COLO668 (cell line): ENCODE data around the gene SESTD1.

Source experiments
- DNase-seq: peaks from one replicate; lab custom pipeline; 2025; ENCODE audit not compliant: unreplicated experiment; lab: John Stamatoyannopoulos, UW

SESTD1 gene

DNA sequence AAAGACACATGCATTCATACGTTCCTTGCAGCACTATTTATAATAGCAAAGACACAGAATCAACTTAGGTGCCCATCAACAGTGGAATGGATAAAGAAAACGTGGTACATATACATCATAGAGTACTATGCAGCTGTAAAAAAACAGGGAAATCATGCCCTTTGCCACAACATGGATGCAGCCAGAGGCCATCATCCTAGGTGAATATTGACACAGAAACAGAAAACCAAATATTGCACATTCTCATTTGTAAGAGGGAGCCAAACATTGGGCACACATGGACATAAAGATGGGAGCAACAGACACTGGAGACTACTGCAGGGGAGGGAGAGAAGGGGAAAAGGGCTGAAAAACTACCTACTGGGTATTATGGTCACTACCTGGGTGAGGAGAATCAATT lies 73.5 kb downstream of the SESTD1 start:
- no peak for DNase-seq

DNA sequence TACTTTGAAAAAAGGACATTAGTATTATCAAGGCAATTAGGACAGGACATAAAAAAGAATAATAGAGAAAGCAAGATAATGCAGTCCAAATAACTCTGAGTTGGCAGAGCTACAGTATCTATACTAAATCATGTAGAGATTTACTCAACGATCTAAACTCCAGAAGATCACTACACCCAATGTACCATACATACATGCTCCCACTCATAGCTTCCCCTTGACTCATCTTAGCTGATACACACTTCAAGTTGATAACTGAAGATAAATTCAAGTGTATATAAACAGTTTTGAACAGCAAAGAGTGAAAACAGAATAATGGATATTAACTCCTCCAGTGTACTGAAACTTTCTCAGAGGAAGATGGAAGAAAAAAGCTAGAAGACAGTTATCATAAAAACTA lies 78.5 kb downstream of the SESTD1 start:
- DNase-seq: no peak

DNA sequence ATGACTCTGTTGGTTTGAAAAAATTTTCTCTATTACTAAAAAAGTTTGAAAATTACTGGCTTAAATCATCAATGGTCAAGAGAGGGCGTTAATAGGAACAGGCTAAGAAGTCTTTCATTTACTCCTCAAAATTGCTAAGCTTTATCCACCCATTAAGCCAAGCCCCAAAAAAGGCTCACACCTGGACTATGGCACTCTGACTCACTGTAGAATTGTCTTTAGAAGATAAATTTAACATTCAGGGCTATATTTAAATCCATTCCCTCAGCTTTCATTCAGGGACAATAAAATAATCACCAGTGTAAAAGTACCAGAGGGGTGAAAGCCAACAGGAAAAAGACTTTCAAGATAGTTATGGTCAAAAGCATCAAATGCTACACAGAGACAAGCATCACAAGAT lies 80.0 kb downstream of the SESTD1 start:
- no peak for DNase-seq

DNA sequence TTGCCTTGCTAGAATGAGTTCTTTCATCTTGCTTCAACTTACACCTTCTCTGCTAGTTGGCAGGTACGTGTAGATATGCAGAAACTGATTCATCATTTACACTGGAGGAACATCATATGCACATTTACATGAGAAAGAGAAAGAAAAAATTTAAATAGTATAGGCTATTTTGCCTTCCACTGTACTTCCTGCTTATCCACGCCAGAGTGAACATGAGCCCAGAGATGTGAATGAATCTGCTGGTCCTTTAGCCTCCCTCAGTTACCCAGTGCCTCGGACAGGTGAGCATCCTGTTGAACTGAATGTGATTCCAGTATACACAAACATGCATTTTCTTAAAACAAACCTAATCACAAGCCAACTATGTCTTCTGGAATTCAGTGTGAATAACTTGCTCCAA lies 83.6 kb downstream of the SESTD1 start:
- DNase-seq: no peak

DNA sequence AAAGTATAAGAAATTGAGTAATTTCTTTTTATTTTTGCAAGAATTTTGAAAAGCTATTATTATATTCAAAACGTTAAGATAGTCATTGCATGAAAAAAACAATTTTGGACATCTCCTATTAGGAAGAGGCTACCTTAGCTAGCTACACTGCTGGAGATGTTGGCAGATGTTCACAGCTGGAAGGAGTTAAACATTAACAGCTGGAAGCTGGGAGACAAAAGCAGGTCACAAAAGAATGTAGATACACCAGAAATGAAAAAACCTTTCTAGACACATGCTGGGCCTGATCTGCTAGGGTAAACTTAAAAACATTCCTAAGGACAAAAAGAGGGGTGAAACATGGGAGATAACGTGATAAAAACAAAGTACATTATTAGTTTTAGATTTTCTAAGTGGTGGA lies 84.4 kb downstream of the SESTD1 start:
- no peak for DNase-seq

DNA sequence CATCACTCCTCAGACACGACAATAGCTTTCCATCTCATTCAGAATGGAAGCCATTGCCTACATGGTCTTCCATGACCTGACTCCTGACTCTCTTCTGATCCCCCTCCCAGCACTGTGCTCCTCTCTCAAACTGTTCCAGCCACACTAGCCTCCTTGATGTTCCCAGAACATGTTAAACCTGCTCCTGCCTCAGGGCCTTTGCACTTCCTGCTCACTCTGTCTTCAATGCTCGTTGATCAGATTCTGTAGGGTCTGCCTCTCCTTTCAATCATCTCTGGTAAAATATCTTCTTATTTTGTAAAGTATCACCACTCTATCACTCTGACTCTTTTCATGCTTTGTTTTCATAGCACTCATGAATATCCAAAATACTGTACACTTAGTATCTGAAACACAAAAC lies 84.9 kb downstream of the SESTD1 start:
- no peak for DNase-seq

DNA sequence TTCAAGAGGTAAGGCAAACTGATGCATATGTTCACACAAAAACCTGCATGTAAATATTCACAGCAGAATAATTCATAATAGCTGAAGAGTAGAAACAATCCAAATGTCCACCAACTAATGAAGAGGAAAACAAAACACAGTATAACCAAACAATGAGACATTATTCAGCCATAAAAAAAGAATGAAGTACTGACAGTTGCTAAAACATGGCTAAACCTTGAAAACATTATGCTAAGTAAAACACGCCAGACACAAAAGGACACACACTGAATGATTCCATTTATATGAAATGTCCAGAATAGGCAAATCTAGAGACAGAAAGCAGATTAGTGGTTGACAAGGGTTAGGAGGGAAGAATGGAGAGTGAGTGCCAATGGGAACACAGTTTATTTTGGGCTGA lies 86.9 kb downstream of the SESTD1 start:
- DNase-seq: no peak

DNA sequence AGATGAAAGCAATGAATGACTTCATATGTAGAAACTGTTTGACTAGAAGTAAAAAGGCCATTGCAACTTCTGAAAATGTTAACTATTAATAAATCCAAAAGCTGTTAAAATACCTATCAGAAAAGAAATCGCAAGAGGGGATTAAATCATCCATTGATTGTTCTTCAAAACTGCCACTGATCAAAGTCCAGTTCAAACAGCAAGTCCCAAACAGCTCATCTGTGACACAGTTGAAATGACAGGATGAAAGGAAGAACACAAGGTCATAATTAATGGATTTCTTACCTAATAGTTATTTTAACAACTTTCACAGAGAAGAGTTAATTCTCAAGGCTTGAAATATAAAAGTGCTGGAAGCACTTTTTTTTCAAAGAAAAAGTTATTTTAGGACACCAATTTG lies 90.4 kb downstream of the SESTD1 start:
- DNase-seq: no peak

DNA sequence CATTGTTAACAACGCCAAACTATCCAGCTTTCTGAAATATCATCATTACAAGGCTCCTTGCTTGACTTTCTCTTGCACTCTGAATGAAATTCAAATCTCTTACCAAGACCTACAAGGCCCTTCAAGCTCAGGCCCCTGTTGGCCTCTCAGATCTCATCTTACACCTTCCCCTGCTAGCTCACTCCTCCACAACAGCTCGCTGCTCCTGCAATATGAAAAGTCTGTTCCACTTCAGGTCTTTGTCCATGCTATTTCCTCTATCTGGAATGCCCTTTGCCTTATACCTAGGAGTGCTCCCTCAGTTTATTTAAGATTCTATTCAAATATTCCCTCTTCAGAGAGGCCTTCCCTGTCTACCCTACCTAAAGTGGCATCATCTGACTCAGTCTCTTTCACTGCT lies 91.7 kb downstream of the SESTD1 start:
- no peak for DNase-seq

DNA sequence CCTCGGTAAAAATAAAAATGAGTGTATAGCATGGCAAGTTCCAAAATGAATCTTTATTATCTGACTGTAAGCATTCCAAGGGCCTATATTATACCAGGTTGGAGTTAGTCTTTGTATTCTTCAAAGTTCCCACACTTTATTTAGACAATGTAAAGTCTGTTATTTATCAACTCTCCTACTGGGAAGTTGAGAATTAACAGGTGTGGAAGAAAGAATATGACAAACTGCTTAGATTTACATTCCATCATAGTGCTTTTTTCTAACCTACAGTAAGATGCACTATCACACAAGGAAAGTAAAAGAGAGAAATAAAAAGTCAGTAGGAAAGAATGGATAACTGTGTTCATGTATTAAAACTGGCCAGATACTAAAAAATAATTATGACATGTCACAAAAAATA lies 93.3 kb downstream of the SESTD1 start:
- DNase-seq: no peak

DNA sequence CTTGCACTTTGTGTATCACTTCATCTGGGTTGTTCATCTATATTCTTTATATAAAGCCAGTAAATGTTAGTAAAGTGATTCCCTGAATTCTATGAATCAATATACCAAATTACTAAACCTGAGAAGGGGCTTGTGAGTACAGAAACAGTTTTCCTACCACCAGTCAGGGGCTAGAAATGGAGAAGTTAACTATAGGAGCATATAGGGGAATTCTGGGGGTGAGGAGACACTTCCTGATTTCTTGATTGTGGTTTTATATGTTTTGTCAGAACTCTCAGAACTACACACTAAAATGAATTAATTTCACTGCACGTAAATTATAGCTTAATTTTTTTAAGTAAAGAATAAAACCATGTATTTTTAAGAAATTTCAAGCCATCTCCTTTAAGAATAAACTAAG lies 93.7 kb downstream of the SESTD1 start:
- no peak for DNase-seq

DNA sequence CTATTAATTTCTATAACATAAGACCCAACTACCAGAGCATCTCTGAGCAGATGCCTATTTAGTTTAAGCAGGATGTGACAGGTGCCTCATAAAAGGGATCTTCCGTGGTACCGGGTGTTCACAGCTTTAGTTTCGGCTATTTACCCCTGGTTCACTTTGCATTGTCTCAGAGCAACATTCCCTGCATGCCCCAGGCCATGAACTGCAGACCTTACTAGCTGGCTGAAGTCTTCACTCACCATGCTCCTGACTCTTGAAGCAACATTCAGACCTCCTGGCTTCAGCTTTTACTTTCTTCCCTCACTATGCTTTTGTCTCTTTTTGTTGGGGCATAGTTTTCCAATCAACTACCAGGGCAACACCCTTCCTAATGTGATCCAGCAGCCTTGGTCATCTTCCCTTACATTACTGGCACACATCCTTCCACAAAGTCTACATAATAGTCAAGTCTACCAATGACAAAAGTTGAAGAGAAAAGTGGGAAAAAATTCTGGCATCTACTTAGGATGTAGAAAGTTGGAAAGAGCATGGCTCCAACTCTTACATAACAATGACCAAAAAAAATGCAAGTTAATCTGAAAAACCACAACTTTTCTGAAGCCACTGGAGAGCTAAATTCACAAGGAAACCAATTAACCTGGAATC lies 99.2 kb downstream of the SESTD1 start:
- no peak for DNase-seq

DNA sequence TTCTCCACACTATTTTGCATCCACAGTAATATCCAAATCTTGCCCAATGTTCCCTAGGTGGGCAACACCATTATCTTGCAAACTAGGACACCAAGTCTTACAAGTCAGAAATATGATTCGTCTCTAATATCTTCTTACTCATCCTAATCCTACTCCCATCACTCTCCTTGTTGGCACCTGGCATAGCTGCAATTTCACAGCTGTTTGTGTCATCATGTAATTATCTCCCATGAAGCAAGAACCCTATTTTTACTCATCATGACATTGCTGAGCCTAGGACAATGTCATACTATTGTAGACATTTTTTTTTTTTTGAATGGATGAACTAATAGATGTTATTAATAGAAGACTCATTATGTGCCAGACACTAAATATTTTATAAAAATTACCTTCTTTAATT lies 123.4 kb downstream of the SESTD1 start:
- DNase-seq: no peak

DNA sequence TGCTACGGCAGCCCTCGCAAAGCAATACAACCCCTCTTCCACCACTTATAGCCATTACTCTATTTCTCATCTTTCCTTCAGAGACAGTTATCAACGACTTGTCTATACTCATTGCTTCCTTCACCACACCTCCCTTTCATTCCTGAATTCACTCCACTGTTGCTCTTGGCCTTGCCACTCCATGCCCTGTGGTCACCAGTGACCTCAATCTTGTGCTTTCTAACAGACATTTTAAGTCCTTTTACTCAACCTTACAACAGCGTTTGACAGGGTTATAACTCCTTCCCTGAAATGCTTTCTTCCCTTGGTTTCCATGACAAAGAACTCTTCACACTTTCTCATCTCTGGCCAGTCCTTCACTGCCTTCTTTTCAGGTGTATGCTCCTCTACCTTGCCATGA lies 124.1 kb downstream of the SESTD1 start:
- DNase-seq: no peak

DNA sequence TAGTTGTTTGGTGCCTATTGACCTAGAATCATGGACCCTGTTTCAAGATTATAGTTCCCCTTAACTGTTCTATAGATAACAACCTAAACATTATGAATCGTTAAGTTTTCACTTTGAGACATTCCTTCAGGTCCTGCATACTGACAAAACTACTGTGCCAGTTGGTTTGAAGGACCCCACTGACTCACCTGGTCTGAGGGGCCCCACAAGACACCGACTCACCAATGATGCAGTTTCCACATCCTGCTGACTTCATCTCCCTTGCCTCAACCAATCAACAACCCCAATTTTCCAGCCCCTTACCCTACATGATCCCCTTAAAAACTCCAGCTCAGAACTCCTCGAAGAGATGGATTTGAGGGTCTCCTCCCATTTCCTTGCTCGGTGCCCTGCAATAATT lies 125.1 kb downstream of the SESTD1 start:
- no peak for DNase-seq

DNA sequence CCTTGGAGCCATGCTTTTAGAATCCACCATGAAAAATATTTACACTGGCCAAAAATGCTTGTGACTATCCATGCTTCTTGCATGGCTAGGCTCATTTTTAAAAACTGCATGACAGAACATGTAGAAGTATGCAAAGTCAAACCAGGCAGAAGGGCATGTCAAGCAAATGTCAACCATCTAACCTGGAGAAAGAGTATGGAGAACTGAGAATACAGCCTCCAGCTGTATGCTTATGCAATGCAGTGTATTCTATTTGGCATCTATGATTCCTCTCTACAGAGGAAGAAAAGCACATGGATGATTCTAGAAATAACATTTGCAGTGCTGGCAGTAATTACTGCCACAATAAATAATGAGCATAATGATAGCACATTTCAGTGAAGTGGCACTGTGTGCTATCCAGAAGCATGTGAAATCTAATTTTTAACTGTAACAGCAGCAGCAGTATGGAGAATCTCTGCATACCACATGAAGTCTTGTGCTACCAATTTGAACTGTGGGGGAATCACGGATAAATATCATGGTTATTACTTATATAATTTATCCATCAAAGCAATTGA lies 127.4 kb downstream of the SESTD1 start:
- no peak for DNase-seq

DNA sequence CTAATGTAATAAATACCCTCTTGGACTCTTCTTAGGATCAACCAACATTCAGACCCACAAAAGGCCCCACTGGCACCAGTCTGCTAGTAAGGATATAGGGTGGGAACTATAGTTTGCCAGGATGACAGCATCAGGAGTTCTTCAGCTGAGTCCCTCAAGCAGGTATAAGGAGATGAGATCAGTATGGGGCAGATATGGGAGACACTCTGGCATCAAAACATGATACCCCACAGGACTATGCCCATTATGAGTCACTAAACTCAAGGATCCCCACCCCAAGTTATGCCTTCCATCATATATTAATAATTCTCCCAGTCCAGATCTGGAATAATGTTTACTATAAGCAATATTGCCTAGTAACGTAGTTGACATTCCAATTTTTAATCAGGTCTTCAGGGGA lies 131.6 kb downstream of the SESTD1 start:
- no peak for DNase-seq

DNA sequence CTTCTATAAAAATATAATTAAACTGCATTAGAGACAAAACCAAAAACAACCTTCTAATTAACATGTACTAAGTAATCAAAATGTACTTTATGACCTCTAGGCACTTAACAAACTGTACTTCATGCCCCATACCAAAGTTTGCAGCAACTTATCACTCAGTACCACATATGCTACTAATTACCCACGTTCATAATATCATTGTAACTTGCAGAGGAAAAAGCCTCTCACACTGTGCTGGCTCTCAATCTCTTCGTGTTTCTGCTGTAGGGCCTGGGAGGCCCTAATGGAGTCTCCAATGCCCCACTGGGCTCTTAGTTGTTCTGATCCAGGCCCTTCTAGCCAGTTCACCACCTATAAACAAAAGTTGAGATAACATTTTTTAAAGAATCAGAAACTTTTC lies 132.6 kb downstream of the SESTD1 start:
- DNase-seq: no peak

DNA sequence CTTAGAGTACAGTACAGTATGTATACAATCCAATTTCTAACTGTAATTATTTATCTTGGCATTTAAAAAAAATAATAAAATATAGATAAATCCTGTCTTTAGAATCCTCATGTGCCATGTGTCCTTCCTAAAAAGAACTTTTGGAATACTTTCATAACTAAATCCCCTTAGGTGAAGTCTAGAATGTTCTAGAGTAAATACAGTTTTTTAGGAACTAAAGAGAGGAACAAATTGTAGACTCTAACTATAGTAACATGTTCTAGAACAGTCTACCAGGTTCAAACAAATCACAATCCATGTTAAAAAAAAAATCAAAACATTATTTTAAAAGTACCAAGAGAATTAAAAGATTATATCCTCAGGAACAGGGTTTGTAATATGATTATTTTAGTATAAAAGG lies 134.1 kb downstream of the SESTD1 start:
- DNase-seq: no peak

DNA sequence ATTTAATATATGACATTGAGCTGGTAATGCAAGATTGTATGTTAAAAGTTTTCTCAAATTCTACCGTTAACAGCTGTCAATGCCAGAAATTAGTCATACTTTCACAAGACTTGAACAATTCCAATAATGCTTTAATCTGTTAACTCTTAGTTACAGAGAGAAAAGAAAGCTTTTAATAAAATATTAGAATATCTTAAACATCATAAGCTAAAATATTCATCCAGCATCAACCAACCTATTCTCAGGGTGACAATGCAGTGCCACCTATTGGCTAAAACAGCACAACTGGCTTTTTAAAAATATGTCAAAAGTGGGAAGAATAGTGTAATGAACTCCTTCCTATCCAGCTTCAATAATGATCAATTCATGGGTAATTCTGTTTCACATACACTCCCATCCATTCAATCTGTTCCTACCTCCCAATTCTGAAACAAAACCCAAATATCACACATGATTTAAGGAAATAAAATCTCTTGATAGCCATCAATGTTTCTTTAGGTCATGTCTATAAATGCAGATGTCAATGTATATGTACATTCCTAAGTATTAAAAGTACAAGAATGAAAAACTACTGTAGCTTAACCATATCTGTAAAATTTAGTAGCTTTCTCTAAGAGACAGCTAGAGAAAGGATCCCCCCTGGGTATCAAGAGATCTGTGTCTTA lies 134.9 kb downstream of the SESTD1 start:
- DNase-seq: no peak

DNA sequence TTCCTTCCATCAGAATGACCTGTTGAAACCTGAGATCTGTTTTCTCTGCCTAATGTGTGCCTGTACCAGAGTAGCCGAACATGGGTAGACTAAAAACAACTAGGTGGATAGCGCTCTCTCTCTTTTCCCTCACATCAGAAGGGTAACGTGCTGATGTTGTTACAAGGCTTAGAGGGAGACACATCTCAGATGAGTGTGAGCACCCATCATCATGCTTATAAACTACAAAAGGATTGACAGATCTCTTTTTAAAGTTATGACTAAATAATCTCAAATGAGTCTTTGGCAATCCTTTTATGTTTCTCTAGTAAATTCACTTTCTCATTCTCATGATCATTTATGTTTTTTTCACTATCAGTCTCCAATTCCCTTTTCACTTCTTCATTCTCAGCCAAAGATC lies 139.2 kb downstream of the SESTD1 start:
- no peak for DNase-seq

DNA sequence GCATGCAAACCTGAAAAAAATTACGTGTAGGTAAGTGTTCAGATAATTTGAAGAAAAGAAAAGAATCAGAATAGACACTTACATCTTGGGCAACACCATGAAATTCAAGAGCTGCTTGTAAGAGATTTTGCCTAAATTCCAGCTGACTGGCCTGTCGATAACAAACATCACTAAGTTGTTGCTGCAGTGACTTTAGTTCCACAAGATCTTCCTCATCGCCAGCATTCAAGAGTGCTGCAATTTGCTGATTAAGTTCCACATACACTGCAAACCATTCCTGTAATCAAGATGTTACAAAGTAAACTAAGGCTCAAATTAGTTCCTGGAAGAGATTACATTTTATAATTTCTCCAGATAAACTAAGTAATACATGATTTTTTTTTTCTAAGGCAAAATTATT lies 140.3 kb downstream of the SESTD1 start:
- DNase-seq: no peak

DNA sequence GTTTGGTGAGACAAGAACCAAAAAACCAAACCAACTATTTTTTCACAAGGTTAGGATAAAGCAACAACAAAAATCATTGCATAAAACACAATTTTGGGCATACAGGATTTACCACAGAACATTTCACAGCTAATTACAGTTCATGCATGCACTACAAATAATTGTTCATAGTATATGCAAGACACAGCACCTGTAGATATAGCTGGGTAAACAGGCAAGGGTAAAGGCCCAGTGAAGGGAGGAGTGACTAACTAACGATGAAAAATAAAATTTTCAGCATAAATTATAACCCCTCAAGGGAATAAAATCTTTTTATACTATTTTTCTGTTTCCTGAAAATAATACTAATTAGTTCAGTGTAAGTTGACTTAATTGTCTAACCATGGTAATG lies 141.4 kb downstream of the SESTD1 start:
- DNase-seq: no peak
